ENCODE measurements around the gene TRIM62.

Gene TRIM62

GRCh38 chr1:33099290-33100118, 82.3 kb downstream of the TRIM62 start:
- no peak for DNase-seq (ENCODE audit: low read depth, low spot score)

GRCh38 chr1:33098371-33098770, 83.5 kb downstream of the TRIM62 start:
- no peak for DNase-seq (ENCODE audit: low read depth, low spot score)

DNA sequence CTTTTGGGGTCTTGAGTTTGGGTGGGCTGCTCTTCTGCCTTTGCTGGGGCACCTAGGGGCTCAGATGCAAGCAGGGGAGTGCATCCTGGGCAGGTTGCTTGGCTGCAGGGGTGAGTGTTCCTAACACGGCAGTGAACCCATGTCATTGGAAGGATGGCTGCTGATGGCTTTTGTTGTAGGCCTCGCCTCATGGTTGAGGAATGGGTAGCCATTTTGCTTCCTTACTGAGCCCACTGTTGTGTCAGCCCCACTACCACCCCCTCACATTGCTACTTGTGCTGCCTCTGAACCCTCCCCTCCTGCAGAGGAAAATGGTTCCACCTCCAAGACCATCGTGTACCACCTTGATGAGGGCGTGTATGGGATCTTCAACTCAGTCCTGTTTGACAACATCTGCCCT, 84.1 kb downstream of the TRIM62 start:
- DNase-seq (ENCODE audit: low read depth, low spot score): no peak

DNA sequence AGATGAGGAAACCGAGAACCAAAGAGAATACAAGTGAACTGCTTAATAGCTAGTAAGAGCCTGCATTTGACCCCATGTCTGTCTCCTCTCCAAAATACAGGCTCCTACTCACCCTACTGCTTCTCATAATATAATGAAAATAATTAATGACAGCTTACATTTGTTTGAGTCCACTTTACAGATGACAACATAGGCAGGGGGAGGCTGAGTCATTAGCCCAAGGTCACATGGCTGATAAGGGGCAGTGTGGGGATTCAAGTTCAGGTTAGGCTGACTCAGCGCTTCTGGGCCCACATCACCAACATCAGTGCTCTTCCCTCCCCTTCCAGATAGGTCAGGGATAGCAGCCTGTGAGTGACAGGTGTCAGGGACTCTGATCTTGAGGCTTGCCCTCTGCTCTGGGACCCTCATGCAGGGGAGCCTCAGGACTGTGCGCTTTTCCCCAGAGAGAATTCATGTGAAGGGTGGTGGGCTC, 84.7 kb downstream of the TRIM62 start:
- DNase-seq (ENCODE audit: low read depth, low spot score): no peak

DNA sequence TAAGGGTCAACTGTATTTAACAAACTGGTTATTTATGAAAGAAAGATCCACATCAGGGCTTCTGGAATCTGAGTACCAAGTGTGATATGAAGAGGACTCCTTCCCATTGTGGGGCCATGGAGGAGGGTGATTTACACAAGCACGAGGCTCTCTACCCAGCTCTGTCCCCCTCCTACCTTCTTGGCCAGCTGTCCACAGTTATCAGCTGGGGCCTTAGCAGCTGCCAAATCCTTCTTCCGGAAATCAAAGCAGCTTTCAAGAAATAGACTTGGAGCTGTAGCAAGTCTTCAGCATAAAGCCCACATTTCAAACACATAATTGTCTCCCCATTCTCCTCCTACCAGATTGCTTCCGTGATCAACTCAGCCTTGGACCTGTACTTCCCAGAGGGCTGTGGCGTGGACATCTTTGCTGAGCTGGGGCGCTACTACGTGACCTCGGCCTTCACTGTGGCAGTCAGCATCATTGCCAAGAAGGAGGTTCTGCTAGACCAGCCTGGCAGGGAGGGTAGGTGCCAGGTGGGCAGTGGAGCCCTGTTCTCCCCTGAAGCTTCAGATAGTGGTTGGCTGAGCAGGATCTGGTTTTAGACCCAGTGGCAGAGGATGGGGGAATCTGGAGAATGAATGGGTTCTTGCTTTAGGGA, 85.4 kb downstream of the TRIM62 start:
- DNase-seq (ENCODE audit: low read depth, low spot score): no peak

Data from activated naive CD8-positive, alpha-beta T cell treated with anti-CD3 and anti-CD28 coated beads, Interleukin-2, amount 50 U/mL, for 16 hours (primary cell).